Panc1 (cell line): ENCODE data around the gene LRRFIP1. TPM values are rescaled to one million over a fixed set of nuclear protein-coding genes. Genes with fewer than 3 reads are reported as not detected.

Source experiments
- ATAC-seq: fragments of 200-7000 bp; cut with Tn5 transposase; 2 replicates; pipeline ENCODE4 v1.9.1; 2020; ENCODE audit warnings: mild to moderate bottlenecking, moderate library complexity
- BruUV-seq: library from RNA; stranded (reverse); fragments of 400-500 nt; replicated peaks from 2 replicates; lab custom pipeline; 2021; lab: Mats Ljungman, UMichigan
- CTCF ChIA-PET: fragments of 300-600 bp; sonication (Branson Sonifier 250); formaldehyde crosslinking; loops from one replicate; lab custom pipeline; 2022; ENCODE audit warnings: antibody characterized with exemption; lab: Charles Lee
- POLR2A ChIA-PET: fragments of 300-600 bp; sonication (Branson Sonifier 250); formaldehyde crosslinking; loops from one replicate; lab custom pipeline; 2022; ENCODE audit warnings: antibody characterized with exemption; lab: Charles Lee
- DNase-seq: peaks from one replicate; pipeline ENCODE4 v3.0.0-alpha.2; 2010; ENCODE audit warnings: low read depth, low spot score
- H3K27ac ChIP-seq: 2 replicates; pipeline ENCODE4 v1.5.1; 2011; ENCODE audit warnings: mild to moderate bottlenecking, low read length, inconsistent platforms
- H3K27me3 ChIP-seq: fragments of 200-500 bp; sonication (Bioruptor generic); 2 replicates; pipeline ENCODE4 v1.6.0; 2014; ENCODE audit warnings: low read length, inconsistent platforms; ENCODE audit not compliant: control insufficient read depth, insufficient read depth
- H3K36me3 ChIP-seq: fragments of 200-500 bp; sonication (Bioruptor generic); 2 replicates; pipeline ENCODE4 v1.5.1; 2014; ENCODE audit warnings: inconsistent platforms, mild to moderate bottlenecking, low read length, moderate library complexity; ENCODE audit not compliant: control insufficient read depth, insufficient read depth
- H3K4me1 ChIP-seq: 2 replicates; pipeline ENCODE4 v1.5.1; 2011; ENCODE audit warnings: inconsistent platforms, mild to moderate bottlenecking, low read length, moderate library complexity; ENCODE audit not compliant: control insufficient read depth, insufficient read depth
- H3K4me3 ChIP-seq, 2 experiments: 2 replicates each; pipeline ENCODE4 v1.5.1; 2011 to 2012; ENCODE audit warnings: low read depth in 2 of 2, low read length in 2 of 2, mild to moderate bottlenecking in 2 of 2, inconsistent platforms in 1 of 2, moderate library complexity in 1 of 2
- H3K9me3 ChIP-seq: fragments of 200-500 bp; sonication (Bioruptor generic); 2 replicates; pipeline ENCODE4 v1.5.1; 2014; ENCODE audit warnings: low read depth, mild to moderate bottlenecking, inconsistent platforms, low read length, moderate library complexity; ENCODE audit not compliant: control insufficient read depth, insufficient read depth
- POLR2AphosphoS5 ChIP-seq: IDR thresholded peaks from 2 replicates; pipeline ENCODE4 v1.6.1; 2012; ENCODE audit warnings: mild to moderate bottlenecking, low read depth, low read length, moderate library complexity
- REST ChIP-seq, 2 experiments: IDR thresholded peaks; 2 replicates each; pipeline ENCODE4 v1.6.1; 2011 to 2012; ENCODE audit warnings: low read depth in 2 of 2, control low read depth in 1 of 2, low read length in 1 of 2, mild to moderate bottlenecking in 1 of 2, moderate library complexity in 1 of 2; ENCODE audit not compliant: insufficient read depth in 1 of 2
- SIN3A ChIP-seq: IDR thresholded peaks from 2 replicates; pipeline ENCODE4 v1.6.1; 2012; ENCODE audit warnings: low read depth, mild to moderate bottlenecking, low read length, moderate library complexity, borderline replicate concordance; ENCODE audit not compliant: insufficient read depth
- TCF7L2 ChIP-seq: IDR thresholded peaks from 2 replicates; pipeline ENCODE4 v1.6.1; 2011; ENCODE audit warnings: mild to moderate bottlenecking, low read depth, low read length, inconsistent platforms
- in situ Hi-C: cut with HindIII; loops from 2 replicates; pipeline ENCODE4 v1.10.0; 2016; ENCODE audit warnings: low sequenced_read_pairs, low pct_unique_long_range_greater_than_20kb
- intact Hi-C: fragments of 100-400 bp; cut with micrococcal nuclease; formaldehyde crosslinking; loops from one replicate; pipeline ENCODE4 v1.10.0; 2022; ENCODE audit not compliant: unreplicated experiment
- total RNA-seq: library from RNA; stranded (reverse); gene quantifications from one replicate; pipeline ENCODE4 v1.2.1, GENCODE V29; 2021; ENCODE audit not compliant: unreplicated experiment
- TF ChIP-seq, protein P1 (sequence below): fragments of 450-650 bp; IDR thresholded peaks from 2 replicates; pipeline ENCODE4 v1.5.1; 2017; ENCODE audit warnings: mild to moderate bottlenecking

LRRFIP1 gene
- total RNA-seq, 1 experiment from 2014 or later: 121 TPM

DNA sequence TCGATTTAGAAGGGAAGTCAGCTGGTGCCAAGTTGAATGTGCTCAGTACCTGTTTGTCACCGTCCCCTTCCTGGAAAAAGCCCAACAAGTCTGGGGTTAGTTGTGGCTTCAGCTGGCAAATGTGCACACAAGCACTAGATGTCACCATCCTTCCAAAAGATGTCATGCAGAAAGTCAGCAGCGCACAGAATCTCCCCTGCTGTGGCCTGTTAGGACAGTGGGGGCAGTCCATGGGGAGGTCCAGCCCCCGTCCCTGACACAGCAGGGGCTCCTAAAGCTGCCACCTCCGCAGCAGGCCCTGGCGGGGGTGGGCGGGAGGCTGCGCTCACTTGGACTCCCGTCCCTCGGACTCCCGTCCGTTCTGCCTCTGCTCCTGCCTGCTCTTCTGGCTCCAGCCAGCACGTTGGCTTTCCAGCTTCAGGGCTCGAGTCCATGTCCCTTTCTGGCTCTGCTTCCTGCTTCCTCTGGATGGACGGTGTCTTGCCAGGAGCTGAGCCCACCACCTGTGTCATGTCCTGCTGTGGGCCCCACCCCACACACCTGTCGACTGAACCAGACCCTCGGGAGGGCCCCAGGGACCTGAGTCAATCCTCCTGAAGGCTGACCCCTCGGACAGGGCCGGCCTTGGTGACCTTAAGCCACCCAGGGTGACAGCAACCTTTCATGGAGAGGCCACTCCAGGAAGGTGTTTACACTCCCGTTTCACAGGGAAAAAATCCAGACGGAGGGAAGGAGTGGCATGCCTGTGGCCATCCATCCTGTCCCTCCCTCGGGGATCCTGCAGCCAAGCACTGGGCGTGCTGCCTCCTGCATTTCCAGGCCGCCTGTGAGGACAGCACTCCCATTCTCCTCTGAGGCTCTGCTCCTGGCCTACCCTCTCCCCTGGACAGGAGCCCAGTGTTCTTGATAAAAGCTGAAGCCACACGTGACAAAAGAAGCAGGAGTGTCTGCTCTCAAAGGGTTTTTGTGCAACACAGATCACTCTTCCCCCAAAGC, 45.3 kb upstream of the LRRFIP1 start:
- in situ Hi-C loops (no loop called here), intact Hi-C loops (no loop called here)
- ChIA-PET POLR2A (interaction anchor here (0.6 kb wide), 1 partner anchor 20 kb away, joined by 3 read pairs; no protein-coding TSS in a partner anchor), CTCF (interaction anchor here (1.0 to 1.8 kb wide), 6 partner anchors 10 to 193 kb away, joined by 3 to 12 read pairs (median 4); no protein-coding TSS in a partner anchor)
- no peaks in the 10 kb centered on the region for H3K9me3 ChIP-seq
- no peaks in the 10 kb centered on the region for H3K36me3 ChIP-seq
- peak; percentile 86 for ATAC-seq
- DNase-seq: no peak
- peak overlapping the region in 1 of 2 experiments; percentile 20; a peak in 2 of 4 replicates for H3K4me3 ChIP-seq
- no peaks in the 10 kb centered on the region for H3K27me3 ChIP-seq
- peak overlapping the region; percentile 48; the same call in 1 of the 2 replicates for H3K27ac ChIP-seq
- no TSS peak for BruUV-seq
- TF ChIP-seq POLR2AphosphoS5 (no peak), TCF7L2 (no peak), SIN3A (no peak), REST (IDR thresholded peaks at IDR 0.05; ENCODE audit: insufficient read depth in 1 of 2, low read depth in 2 of 2, low read length in 1 of 2) (no peak)
- TF ChIP-seq, protein P1, sequence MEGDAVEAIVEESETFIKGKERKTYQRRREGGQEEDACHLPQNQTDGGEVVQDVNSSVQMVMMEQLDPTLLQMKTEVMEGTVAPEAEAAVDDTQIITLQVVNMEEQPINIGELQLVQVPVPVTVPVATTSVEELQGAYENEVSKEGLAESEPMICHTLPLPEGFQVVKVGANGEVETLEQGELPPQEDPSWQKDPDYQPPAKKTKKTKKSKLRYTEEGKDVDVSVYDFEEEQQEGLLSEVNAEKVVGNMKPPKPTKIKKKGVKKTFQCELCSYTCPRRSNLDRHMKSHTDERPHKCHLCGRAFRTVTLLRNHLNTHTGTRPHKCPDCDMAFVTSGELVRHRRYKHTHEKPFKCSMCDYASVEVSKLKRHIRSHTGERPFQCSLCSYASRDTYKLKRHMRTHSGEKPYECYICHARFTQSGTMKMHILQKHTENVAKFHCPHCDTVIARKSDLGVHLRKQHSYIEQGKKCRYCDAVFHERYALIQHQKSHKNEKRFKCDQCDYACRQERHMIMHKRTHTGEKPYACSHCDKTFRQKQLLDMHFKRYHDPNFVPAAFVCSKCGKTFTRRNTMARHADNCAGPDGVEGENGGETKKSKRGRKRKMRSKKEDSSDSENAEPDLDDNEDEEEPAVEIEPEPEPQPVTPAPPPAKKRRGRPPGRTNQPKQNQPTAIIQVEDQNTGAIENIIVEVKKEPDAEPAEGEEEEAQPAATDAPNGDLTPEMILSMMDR: peak; percentile 74
- H3K4me1 ChIP-seq: peaks cover 10% of the 10 kb centered on the region

DNA sequence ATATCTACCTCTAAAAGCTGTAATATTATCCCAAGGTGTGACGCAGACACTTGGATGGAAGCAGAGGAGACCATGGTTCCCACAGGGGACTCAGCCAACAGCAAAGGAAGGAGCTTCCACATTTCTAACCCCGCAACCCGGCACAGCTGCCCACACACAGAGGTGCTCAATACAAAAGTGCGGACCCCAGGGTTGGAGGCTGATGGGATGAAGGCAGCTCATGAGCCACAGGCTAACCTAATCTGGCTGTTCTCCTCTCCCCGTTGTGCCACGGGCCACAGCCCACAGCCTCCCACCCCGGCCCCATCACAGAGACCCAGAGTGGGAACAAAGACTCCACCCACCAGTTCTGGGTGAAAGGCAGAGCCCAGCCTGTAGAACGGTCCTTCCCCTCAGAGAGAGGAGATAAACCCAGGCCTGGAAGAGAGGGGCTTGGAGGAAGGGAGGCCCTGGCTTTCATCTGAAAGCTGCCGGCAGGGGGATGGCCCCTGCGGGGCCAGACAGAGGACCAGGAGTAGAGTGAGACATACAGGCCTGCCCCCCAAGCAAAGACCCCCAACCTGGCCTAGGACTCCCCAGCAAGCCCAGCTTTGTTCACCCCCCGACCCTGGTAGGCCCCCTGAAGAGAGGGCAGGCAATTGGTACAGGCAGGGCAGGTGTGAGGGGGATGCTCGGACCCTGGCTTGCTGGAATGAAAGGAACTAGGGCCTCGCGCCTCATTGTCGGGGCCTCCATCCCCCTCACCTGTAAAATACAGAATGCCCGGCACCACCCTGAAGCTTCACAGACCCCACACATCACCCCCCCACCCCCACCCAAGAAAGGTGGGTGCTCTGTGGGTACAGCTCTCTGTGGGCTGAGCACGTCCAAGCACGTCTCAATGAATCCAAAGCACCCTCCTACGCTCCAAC, 43.7 kb upstream of the LRRFIP1 start:
- BruUV-seq: no TSS peak
- Histone ChIP-seq H3K27me3 (no peaks in the 10 kb centered on the region), H3K4me3 (no peak overlapping the region), H3K9me3 (no peaks in the 10 kb centered on the region), H3K27ac (no peak overlapping the region), H3K4me1 (peaks cover 10% of the 10 kb centered on the region), H3K36me3 (no peaks in the 10 kb centered on the region)
- TF ChIP-seq POLR2AphosphoS5 (no peak), SIN3A (no peak), REST (IDR thresholded peaks at IDR 0.05; ENCODE audit: insufficient read depth in 1 of 2, low read depth in 2 of 2, low read length in 1 of 2) (no peak), TCF7L2 (no peak)
- TF ChIP-seq, protein P1: no peak
- ATAC-seq (no peak), DNase-seq (no peak)
- in situ Hi-C loops: no loop called here
- ChIA-PET CTCF (interaction anchor here (0.8 to 1.2 kb wide), 2 partner anchors 12 to 18 kb away, joined by 3 read pairs; no protein-coding TSS in a partner anchor), POLR2A (interaction anchor here (0.8 kb wide), 1 partner anchor 76 kb away, joined by 3 read pairs; no protein-coding TSS in a partner anchor)
- intact Hi-C loops: no loop called here
